Stimulated activated CD8-positive, alpha-beta memory T cell treated with anti-CD3 and anti-CD28 coated beads, Interleukin-15, amount 100 ng/mL, for 48 hours (primary cell): ENCODE measurements around the gene MYL12A.
A peak's percentile ranks its signal among the peaks of the same experiment; 100 is the strongest.
"Not testable (repeated sequence)": the region's sequence is repeated elsewhere in the genome, so short reads cannot be mapped to it uniquely, and the experiment has no call there.

Source experiments
- DNase-seq, 2 donors: peaks; one replicate each; pipeline ENCODE4 v3.0.0-alpha.2; 2020; ENCODE audit warnings: low read depth in 2 of 2

Gene MYL12A

DNA sequence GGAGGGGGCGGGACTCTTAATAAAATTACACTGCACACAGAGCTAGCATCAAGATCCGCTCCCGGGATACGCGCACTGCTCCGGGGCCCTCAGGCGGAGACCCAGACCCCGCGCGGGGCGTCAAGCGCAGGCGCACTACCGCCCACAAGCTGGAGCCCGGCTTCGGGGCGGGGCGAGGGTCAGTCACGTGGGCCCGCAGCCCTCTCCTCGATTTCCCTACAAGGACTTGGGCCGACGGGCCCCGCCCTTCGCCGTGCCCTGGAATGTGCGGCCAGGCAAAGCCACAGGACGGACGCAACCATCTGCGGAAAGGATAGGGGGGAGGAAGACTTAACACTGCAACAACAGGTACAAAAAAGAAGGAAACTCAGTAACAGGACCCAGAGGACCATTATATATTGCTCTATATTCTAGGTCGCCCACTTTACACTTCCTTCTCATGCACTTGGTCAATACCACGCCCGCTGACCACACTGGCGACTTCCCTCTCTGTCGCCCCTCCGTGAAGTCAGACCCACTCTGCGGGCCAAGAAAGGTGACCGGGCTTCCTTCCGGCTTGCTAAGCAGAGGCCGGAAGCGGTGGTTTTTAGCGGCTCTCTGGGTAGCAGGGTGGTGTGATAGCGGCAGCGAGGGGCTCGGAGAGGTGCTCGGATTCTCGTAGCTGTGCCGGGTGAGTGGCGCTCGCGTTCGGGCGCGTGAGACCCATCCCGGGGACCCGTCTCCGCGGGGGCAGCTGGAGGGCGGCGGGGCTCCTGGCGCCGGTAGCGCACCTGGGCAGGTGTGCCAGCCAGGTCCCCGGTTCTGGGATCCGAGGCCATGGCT, at the start of gene MYL12A:
Gene MYL12A (plus strand): TSS at position 562 of the 822 bp plus-strand sequence. CDS start 5,447 bp downstream, outside the sequence.
- peak; percentile 97 for DNase-seq

DNA sequence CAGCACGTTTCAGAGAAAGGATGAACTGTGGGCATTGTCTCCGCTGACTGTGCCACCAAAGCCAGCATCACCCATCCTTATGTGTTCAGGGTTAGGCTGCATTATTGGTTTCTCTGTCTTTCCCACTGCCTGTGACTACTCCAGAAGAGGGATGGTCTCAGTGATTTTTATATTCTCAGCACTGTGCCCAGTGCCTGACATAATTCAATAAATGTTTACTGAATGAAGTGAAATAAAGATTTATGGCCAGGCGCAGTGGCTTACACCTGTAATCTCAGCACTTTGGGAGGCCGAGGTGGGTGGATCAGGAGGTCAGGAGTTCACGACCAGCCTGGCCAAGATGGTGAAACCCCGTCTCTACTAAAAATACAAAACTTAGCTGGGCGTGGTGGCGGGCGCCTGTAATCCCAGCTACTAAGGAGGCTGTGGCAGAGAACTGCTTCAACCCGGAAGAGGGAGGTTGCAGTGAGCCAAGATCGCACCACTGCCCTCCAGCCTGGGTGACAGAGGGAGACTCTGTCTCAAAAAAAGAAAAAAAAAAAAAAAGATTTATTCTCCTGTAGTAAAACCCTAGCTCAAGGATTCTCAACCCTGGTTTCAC, 49.2 kb upstream of the MYL12A start:
- DNase-seq = not testable (repeated sequence)

DNA sequence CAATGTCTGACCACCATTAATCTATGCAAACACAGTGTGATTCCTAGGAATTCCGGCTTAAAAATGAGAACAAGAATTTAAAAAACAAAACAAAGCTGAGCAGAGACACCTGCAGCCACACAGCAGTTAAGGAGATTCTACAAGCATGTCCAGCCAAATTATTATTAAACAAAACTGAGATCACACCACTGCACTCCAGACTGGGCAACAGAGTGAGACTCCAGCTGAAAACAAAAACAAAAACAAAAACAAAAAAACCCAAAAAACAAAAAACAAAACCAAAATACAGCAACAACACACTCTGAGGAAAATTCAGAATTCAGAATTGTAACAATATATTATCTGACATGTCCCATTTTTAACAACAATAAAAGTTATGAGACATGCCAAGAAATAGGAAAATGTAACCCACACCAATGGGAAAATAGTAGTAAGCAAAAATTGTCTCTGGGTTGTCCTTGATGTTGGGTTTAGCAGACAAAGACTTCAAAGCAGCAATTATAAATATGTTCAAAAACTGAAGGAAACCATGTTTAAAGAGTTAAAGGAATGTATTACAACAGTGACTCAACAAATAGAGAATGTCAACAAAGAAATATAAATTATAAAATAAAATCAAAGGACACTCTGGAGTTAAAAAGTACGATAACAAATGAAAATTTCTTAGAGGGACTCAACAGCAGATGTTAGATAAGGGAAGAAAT, 47.5 kb upstream of the MYL12A start:
- DNase-seq = no peak

DNA sequence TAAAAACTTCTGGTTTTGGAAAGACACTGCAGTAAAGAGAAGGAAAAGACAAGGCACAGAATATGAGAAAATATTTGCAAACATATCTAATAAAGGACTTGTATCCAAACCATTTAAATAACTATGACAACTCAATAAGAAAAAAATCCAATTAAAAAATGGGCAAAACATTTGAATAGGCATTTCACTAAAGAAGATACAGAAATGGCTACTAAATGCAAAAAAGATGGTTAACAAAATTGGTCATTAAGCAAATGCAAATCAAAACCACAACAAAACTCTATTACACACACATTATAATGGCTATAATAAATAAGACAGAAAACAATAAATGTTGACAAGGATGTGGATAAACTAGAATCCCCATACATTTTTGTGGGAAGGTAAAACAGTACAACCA, 42.4 kb upstream of the MYL12A start:
- no peak for DNase-seq

DNA sequence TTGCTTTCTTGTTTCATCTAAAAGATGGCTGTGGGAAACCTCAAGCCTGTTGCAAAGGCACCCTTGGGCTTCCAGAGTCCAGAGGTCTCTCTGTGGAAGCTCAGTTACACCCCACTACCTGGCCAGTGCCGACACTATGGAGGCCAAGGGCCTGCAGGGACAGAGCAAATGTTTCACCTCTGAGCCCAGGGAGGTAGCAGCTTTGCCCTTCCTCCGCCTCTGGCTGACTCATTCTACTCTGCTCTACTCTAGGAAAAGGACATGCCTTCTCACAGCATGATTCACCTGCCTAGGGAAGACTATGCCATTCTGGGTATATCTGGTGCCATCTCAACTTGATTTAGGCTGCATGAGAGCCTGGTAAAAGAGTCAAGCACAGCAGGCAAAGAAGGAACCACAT, 40.0 kb upstream of the MYL12A start:
- no peak for DNase-seq

DNA sequence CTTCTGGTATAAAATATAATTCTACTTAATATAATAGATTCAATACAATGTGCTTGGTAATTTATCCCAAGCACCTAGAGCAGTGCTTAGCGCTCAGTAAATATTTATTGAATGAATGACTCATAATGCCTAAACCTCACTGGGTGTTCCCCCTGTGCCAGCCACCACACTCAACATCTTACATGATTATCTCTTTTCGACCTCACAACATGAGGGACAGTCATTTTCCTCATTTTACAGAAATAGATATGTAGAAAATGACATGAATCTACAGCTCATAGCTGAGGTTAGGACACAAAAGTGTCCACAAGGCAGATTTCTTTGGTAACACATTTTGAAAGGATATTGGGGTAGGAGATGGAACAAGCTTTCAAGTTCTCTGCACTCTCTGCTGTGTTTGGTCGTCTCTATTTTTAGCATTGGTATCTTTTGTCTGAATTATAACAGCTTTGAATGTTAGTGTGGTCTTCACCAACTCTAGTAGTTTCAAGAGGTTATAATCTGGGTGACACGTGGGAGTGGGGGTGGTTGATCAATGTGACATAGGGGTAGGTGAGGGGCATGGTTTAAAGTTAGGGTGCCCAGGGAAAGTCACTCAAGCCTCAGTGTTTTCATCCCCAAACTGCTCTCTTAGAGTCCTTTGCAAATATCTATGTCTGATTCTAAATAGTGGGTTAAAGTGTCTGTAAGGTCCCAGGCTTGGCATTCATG, 37.6 kb upstream of the MYL12A start:
- DNase-seq = no peak

DNA sequence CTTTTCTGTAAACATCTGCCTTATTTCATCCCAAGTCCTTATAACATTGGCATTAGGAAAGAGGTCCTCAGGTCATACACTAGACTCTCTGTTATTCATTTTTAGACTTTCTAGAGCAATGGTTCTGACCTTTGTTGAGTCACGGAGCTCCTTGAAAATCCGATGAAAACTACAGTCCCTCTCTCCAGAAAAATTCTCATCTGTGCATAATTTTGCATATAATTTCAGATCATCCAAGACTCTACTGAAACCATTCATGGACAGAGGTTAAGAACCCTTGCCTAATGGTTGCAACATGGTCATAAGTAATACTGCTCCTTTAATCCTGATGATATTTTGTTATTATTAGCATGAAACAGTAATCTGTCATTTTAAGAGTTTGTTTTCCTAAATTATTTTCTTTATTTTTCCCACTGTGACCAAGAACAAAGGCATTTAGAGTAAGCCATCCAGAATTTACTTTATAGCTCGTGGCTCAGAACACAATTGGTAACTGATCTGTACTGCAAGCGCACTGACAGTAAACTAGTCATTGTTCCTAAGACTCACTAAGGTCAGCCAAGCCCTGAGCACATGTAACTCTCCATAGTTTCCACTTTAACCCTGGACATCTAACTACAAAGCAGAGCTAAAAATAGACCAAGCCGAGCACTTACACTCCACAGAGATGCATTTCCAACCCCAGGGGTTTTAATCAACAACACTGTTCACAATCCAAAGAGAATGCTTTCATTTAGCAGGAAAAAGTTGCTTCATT, 36.2 kb upstream of the MYL12A start:
- no peak for DNase-seq

DNA sequence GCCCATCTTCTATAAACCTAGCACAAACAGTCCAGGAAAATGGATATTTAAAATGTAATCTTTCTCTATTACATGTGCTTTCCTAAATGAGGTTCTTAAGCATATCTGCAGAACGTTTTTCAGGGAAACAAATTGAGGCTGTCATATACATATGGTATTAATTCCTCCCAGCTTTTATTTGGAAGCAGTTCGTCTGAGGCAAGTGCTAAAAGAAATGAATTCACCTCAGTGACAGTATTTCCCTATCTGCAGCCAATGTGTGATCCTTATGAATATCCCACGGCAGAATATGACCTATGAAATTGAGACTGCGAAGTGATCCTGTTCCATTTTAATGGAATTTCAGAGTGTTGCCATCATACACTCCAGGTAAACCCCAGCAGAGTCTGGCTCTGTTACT, 34.9 kb upstream of the MYL12A start:
- no peak for DNase-seq

DNA sequence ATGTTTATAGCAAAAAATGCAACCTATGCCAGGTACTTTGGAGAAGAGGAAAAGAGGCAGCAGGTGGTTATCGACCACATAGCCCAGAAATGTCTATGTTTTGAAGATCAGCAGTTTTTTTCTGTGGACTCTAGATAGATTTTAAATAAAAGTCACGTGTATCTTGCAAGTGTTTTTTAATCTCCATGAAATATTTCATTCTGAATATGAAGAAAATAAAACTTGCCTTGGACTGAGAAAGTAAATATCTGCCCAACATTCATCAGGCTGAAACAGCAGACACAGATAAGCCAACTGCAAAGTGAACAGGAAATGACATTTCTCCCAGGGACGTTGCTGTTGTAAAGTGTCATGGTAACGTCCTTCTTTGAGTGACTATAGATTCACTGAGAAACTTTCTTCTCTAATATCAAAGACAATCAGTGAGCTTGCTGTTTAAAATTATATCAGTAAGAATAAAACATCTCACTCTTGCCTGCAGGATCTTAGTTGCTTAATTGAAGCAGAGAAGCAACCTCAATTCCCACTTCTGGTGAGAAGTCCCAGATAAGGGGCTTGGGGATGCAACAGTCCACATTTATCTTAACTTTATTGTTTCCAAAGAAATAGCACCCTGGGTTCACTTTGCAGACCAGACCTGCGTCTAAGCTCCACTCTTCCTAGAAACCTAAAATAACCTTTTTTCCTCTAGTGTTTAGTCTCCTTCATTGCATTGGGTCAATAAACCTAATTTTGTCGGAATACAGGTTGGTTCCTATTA, 34.1 kb upstream of the MYL12A start:
- DNase-seq = no peak

DNA sequence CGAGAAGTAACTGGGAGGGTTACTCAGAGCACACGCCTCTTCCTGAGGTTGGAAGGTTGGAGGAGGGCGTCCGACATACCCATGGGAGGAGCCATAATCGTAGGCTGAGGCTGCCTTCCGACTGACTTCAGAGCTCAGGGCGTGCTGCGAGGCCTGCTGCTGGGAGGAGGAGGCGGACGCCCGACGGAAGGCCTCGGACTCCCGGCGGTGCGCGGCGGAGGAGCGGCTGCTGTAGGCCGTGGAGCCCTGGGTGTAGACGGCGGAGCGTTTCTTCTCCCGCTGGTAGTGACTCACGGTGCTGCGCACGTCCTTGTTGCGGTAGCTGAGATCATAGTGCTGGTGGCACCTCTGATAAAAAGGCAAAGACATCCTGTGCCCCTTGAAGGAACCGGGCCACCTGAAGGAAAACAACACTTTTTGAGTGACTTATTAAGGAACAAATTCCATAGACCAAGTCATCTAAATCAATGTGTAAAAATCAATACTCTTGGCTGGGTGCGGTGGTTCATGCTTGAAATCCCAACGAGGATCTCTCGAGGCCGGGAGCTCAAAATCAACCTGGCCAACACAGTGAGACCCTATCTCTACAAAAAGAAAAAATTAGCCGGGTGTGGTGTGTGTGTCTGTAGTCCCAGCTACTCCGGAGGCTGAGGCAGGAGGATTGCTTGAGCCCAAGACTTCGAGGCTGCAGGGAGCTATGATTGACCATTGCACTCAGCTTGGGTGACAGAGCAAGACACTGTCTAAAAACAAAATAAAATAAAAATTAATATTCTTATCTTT, 32.6 kb upstream of the MYL12A start:
- DNase-seq = no peak

DNA sequence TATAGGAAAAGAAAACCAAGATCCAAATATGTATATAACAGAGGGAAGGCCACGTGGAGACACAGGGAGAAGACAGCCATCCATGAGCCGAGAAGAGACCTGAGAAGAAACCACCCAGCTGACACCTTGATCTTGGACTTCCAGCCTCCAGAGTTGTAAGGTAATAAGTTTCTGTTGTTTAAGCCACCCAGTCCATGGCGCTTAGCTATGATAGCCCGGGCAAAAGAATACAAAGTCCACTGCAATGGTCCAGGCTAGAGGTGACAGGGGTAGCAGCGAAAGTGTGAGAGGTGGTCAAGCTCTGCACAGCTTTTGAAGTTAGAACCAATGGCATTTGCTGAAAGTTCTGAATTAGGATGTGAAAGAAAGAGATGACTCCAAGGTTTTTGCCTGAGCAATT, 30.6 kb upstream of the MYL12A start:
- DNase-seq = no peak

DNA sequence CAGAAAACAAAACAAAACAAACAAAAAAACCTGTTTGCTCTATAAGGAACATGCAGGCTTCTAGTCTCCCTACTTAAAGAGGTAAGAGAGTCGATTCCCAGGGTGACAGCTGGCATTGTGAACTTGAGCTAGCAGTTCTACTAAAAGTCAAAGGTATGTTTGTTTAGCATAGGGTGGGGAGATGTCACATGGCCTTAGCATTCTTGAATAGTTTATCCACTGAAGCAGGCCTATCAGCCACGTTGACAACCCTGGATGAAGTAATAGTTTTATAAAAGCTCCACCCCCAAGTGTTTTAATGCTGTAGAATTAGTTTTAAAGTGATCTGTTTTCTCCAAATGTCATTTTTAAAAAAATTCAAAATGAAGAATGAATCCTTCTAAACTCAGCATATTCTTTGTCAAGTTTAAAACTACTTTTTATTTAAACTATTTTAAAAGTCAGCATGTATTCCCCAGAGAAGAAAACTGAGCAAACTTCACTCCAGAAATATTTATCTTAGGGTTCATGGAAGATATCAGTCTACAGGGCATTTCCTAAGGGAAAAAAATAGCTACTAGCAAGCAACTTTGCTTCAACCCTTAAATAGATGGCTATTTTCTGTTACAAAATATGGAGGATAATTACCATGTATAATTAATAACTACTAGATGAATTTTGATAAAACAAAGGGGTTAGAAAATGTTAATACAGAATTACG, 29.5 kb upstream of the MYL12A start:
- no peak for DNase-seq

DNA sequence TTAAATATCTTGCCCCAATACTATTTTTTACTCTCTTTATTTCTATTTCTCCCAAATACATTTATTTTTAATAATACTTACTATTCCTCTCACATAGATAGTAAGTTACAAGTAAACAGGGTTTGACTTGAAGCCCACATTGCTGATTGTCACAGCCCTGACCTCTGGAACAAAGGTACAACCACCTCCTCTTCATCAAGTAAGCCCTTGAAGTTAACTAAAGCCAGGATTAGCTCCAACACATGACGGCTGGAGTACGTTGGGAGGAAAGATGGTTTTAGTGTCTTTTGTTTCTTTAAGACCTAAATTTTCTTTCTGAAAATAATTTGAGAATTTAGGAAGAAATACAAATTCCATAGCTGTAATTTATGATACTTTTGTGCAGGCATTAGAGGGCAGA, 28.8 kb upstream of the MYL12A start:
- no peak for DNase-seq

DNA sequence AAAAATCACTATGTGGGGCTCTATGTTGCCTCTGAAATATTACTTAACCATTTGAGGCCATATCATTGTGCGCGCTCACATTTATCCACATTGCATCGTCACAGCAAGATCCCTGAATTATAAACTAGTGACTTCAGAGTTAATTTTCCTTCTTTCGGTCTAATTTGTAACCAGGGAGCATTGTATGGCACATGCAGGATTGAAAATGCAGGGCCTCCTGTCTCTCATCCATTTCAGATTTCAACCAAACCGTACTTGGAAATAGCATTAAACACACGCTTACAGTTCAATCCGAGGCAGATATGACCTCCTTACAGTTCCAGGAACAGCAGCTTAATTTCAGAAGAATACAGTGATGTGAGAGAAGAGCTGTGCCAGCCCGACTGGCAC, 28.4 kb upstream of the MYL12A start:
- DNase-seq = no peak

DNA sequence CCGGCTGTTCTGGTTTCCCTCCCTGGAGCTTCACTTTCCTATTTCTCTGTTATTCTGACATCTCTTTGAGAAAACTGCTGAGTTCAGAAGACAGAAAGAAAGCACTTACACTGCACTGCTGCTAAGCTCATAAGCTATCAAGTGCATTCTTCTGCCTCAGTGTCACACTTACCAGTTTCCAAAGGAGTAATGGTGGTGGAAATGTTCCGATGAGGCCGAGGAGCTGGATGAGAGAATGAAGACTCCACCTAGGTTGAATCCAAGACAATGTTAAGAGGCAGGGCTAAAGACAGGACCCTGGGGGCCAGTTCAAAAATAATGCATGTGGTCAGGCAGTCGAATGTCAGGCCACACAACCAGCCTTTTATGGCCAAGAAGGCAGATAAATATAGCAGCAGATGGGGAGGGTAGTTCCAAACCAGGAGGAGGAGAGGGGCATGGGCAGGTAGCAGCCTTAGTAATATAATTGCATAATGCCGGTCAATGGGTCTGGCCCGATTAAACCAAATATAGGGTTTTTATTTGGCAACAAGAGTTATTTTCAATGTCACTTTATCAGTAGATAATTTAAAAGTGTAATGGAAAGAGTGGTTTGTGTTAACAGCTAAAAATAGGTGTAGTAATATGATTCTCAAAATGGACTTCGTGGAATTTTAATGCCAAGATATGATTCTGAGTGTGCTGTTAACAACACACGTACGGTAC, 27.8 kb upstream of the MYL12A start, which contains the start of gene MYOM1:
Gene MYOM1 (minus strand): TSS at position 338 of the 705 bp plus-strand sequence. CDS start 4,745 bp downstream, outside the sequence.
- DNase-seq = no peak

DNA sequence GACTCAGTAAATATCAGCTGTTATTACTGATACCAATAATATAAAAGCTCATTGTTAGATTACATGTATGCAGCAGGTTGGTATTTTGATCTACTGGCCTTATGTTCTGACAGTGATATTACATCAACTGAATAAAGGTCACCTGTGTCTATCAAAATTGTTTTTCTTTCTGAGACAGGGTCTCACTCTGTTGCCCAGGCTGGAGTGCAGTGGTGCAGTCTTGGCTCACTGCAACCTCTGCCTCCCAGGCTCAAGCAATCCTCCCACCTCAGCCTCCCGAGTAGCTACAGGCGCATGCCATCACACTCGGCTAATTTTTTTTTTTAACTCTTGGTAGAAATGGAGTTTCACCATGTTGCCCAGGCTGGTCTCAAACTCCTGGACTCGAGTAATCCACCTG, 26.7 kb upstream of the MYL12A start:
- DNase-seq = not testable (repeated sequence)

DNA sequence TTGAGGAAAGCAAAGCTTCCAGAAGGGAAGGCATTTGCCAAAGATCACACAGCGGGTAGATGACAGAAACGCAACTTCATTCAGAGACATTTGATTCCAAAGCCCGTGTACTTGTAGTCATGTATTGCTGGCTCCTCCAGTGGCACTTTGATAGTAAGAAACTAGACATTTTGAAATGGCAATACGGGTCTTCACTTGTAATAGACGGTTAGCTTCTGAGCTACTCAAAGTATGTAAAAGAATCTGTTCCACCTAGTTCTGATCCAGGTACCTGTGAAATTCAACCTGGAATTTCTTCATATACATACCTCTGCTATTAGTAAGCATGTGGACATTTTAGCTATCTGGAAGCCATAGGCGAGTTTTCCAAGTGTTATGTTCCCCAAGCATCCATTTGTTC, 26.1 kb upstream of the MYL12A start:
- DNase-seq = no peak

DNA sequence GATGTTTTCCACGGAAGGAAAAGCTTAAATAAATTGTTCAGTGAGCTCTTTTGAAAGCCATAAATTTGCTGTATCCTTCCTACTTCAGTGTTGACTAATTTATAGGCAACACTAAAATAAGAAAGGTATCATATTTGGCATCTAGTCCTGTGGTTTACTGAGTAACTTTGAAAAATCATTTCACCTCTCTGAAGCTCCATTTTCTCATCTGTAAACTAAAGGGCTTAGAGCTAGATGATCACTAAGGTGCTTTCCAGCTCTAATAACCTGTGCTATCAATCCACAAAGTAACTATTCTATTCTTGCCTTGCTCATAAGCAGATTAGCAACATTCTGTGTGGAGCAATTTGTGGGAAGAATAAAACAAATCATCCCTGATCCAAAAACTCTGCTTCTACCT, 24.2 kb upstream of the MYL12A start:
- no peak for DNase-seq

DNA sequence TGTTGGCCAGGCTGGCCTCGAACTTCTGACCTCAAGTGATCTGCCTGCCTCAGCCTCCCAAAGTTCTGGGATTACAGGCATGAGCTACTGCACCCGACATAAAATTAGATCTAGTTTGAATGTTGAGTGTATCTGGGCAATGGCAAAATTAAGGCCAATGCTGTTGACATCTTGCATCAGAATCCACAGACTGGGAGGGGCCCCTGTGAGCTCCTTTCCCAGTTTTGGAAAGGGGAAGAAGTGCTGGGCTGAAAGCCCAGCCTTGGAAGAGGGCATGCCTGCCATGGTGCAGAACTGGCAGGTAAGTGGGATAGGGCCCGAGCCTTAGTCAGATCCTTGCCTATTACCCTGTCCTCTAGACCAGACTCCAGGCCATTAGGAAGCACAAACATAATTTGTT, 23.4 kb upstream of the MYL12A start:
- DNase-seq = no peak
